ENCODE measurements around the gene HSD17B1.

The HSD17B1 gene

DNA sequence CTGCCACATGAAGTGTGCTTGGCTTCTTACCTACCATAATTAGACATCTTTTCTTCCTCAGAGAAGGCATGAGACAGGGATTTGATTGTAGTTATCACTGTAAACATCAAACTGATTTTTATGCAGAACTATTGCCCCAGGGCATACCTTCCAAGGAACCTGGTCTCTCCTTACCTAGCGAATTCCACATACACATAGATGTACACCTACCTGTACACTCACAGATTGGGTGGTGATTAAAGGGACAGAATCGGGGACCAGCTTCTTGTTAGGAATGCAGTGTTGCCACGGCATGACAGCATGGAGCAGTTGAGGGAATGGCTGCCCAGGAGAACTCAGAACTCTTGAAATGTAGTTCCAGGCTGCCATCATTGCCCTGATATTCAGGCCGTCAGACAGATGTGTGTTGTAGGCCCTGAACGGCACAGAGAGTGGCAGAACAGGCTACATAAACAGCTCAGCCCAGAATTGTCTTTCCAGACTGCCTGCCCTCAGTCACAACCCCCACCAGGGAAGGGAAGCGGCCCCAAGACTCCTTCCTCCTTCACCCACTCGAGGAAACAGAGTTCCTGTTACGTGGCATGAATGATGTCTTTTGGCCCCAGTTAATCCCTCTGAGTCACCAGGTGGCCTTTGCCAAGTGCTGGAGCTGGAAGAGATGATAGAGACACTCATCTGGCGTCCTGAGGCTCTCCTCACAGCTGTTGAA lies 34.5 kb upstream of the HSD17B1 start:
- Histone ChIP-seq H3K9me2 (ENCODE audit: low read depth, low read length) (no peaks in the 10 kb centered on the region), H4K20me1 (ENCODE audit: insufficient read depth, low read length) (no peaks in the 10 kb centered on the region), H2AFZ (ENCODE audit: low read length) (no peak overlapping the region), H3K9me3 (ENCODE audit: low read length) (no peaks in the 10 kb centered on the region), H3F3A (ENCODE audit: insufficient read depth, low read length) (no peaks in the 10 kb centered on the region; the same call in 1 of the 2 replicates), H3K4me3 (ENCODE audit: low read depth, low read length, poor library complexity, severe bottlenecking) (no peak overlapping the region), H3K79me2 (ENCODE audit: insufficient read depth, low read length) (no peaks in the 10 kb centered on the region), H3K27me3 (ENCODE audit: insufficient read depth, low read length) (no peaks in the 10 kb centered on the region), H3K9ac (ENCODE audit: low read length) (no peak overlapping the region), H3K4me2 (ENCODE audit: low read length) (no peak overlapping the region), H3K36me3 (ENCODE audit: insufficient read depth, low read length) (peaks cover 10% of the 10 kb centered on the region; the same call in 1 of the 2 replicates), H3K27ac (ENCODE audit: low read depth, low read length, poor library complexity, severe bottlenecking) (no peak overlapping the region), H3K4me1 (ENCODE audit: insufficient read depth, low read length, severe bottlenecking) (no peaks in the 10 kb centered on the region)
- TF ChIP-seq, protein P1, sequence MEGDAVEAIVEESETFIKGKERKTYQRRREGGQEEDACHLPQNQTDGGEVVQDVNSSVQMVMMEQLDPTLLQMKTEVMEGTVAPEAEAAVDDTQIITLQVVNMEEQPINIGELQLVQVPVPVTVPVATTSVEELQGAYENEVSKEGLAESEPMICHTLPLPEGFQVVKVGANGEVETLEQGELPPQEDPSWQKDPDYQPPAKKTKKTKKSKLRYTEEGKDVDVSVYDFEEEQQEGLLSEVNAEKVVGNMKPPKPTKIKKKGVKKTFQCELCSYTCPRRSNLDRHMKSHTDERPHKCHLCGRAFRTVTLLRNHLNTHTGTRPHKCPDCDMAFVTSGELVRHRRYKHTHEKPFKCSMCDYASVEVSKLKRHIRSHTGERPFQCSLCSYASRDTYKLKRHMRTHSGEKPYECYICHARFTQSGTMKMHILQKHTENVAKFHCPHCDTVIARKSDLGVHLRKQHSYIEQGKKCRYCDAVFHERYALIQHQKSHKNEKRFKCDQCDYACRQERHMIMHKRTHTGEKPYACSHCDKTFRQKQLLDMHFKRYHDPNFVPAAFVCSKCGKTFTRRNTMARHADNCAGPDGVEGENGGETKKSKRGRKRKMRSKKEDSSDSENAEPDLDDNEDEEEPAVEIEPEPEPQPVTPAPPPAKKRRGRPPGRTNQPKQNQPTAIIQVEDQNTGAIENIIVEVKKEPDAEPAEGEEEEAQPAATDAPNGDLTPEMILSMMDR (IDR thresholded peaks at IDR 0.05; ENCODE audit: low read length) = no peak
- TF ChIP-seq EZH2 (IDR thresholded peaks at IDR 0.05; ENCODE audit: borderline replicate concordance, low read length) = no peak

- H3K79me2 ChIP-seq (ENCODE audit: insufficient read depth, low read length) = no peaks in the 10 kb centered on the region
- no peak for TF ChIP-seq EZH2 (IDR thresholded peaks at IDR 0.05; ENCODE audit: borderline replicate concordance, low read length)
- TF ChIP-seq, protein P1 (IDR thresholded peaks at IDR 0.05; ENCODE audit: low read length) = no peak
- no peaks in the 10 kb centered on the region for H3K9me3 ChIP-seq (ENCODE audit: low read length)
- peaks cover 10% of the 10 kb centered on the region; the same call in 1 of the 2 replicates for H3K36me3 ChIP-seq (ENCODE audit: insufficient read depth, low read length)
- H3K4me2 ChIP-seq (ENCODE audit: low read length) = no peak overlapping the region
- no peaks in the 10 kb centered on the region; the same call in 1 of the 2 replicates for H3F3A ChIP-seq (ENCODE audit: insufficient read depth, low read length)
- H3K27ac ChIP-seq (ENCODE audit: low read depth, low read length, poor library complexity, severe bottlenecking) = no peak overlapping the region
- no peak overlapping the region for H2AFZ ChIP-seq (ENCODE audit: low read length)
- H3K27me3 ChIP-seq (ENCODE audit: insufficient read depth, low read length) = no peaks in the 10 kb centered on the region
- H3K4me1 ChIP-seq (ENCODE audit: insufficient read depth, low read length, severe bottlenecking) = no peaks in the 10 kb centered on the region
- no peak overlapping the region for H3K4me3 ChIP-seq (ENCODE audit: low read depth, low read length, poor library complexity, severe bottlenecking)
- H3K9me2 ChIP-seq (ENCODE audit: low read depth, low read length) = no peaks in the 10 kb centered on the region
- H4K20me1 ChIP-seq (ENCODE audit: insufficient read depth, low read length) = no peaks in the 10 kb centered on the region
- no peak overlapping the region for H3K9ac ChIP-seq (ENCODE audit: low read length)
These were observed 33.8 kb upstream of the HSD17B1 start for GRCh38 chr17:42518755-42519545.

DNA sequence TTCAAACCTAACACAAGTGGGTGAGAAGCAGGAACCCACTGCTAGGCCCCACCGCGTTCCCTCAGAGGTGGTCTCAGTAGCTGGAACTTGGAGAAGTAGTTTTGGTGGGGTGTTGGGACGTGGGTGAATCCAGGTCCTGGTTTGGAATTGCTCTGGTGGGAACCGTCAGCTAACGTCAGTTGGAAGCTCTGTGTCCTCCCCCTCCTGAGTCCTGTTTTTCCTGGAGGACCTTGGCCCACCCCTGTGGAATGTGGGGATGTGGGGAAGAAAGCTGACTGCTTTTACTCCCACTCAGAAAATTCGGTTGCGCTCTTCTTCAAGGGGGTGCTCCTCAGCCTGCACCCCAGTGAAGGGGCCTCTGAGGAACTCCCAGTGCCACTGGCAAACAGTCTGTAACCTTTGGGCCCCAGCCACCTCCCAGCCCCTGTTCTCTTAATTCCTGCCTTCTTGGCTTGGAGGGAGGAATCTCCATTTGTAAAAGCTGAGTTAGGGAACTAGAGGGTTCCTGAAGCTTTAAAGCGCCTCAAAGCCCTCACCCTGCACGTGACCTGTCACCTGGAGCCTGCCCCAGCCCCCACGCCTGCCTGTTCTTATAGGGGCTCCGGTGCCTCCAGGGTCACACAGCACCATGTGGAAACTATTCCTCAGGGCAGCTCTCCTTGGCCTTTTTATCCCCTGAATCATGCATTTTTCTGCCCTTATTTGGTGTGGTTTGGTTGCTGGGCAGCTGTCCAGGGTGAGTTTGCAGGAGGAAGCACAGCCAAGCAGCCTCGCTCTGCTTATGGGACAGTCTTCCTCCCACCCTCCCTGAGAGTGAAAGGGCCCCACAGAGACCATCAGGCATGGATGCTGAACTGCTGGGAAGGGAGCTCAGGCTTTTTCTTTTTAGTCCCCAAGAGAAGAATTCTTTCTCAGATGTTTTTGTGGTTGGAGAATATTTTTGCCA lies 32.9 kb upstream of the HSD17B1 start:
- Histone ChIP-seq H4K20me1 (ENCODE audit: insufficient read depth, low read length) (no peaks in the 10 kb centered on the region), H3K9me2 (ENCODE audit: low read depth, low read length) (no peaks in the 10 kb centered on the region), H3K79me2 (ENCODE audit: insufficient read depth, low read length) (no peaks in the 10 kb centered on the region), H3K36me3 (ENCODE audit: insufficient read depth, low read length) (peaks cover 10% of the 10 kb centered on the region; the same call in 1 of the 2 replicates), H3K4me3 (ENCODE audit: low read depth, low read length, poor library complexity, severe bottlenecking) (no peak overlapping the region), H3K9me3 (ENCODE audit: low read length) (no peaks in the 10 kb centered on the region), H3K27ac (ENCODE audit: low read depth, low read length, poor library complexity, severe bottlenecking) (no peak overlapping the region), H2AFZ (ENCODE audit: low read length) (no peak overlapping the region), H3K4me1 (ENCODE audit: insufficient read depth, low read length, severe bottlenecking) (no peaks in the 10 kb centered on the region), H3K9ac (ENCODE audit: low read length) (no peak overlapping the region), H3K4me2 (ENCODE audit: low read length) (no peak overlapping the region), H3F3A (ENCODE audit: insufficient read depth, low read length) (no peaks in the 10 kb centered on the region; the same call in 1 of the 2 replicates), H3K27me3 (ENCODE audit: insufficient read depth, low read length) (no peaks in the 10 kb centered on the region)
- TF ChIP-seq EZH2 (IDR thresholded peaks at IDR 0.05; ENCODE audit: borderline replicate concordance, low read length) = no peak
- TF ChIP-seq, protein P1 (IDR thresholded peaks at IDR 0.05; ENCODE audit: low read length) = no peak
